Panc1 (cell line): ENCODE measurements around the gene TJAP1. TPM values are rescaled to one million over a fixed set of nuclear protein-coding genes. Genes with fewer than 3 reads are reported as not detected.

Source experiments
- ATAC-seq: fragments of 200-7000 bp; cut with Tn5 transposase; 2 replicates; pipeline ENCODE4 v1.9.1; 2020; ENCODE audit warnings: mild to moderate bottlenecking, moderate library complexity
- BruUV-seq: library from RNA; stranded (reverse); fragments of 400-500 nt; replicated peaks from 2 replicates; lab custom pipeline; 2021; lab: Mats Ljungman, UMichigan
- CTCF ChIA-PET: fragments of 300-600 bp; sonication (Branson Sonifier 250); formaldehyde crosslinking; loops from one replicate; lab custom pipeline; 2022; ENCODE audit warnings: antibody characterized with exemption; lab: Charles Lee
- POLR2A ChIA-PET: fragments of 300-600 bp; sonication (Branson Sonifier 250); formaldehyde crosslinking; loops from one replicate; lab custom pipeline; 2022; ENCODE audit warnings: antibody characterized with exemption; lab: Charles Lee
- DNase-seq: peaks from one replicate; pipeline ENCODE4 v3.0.0-alpha.2; 2010; ENCODE audit warnings: low read depth, low spot score
- H3K27ac ChIP-seq: 2 replicates; pipeline ENCODE4 v1.5.1; 2011; ENCODE audit warnings: mild to moderate bottlenecking, low read length, inconsistent platforms
- H3K27me3 ChIP-seq: fragments of 200-500 bp; sonication (Bioruptor generic); 2 replicates; pipeline ENCODE4 v1.6.0; 2014; ENCODE audit warnings: low read length, inconsistent platforms; ENCODE audit not compliant: control insufficient read depth, insufficient read depth
- H3K36me3 ChIP-seq: fragments of 200-500 bp; sonication (Bioruptor generic); 2 replicates; pipeline ENCODE4 v1.5.1; 2014; ENCODE audit warnings: inconsistent platforms, mild to moderate bottlenecking, low read length, moderate library complexity; ENCODE audit not compliant: control insufficient read depth, insufficient read depth
- H3K4me1 ChIP-seq: 2 replicates; pipeline ENCODE4 v1.5.1; 2011; ENCODE audit warnings: inconsistent platforms, mild to moderate bottlenecking, low read length, moderate library complexity; ENCODE audit not compliant: control insufficient read depth, insufficient read depth
- H3K4me3 ChIP-seq, 2 experiments: 2 replicates each; pipeline ENCODE4 v1.5.1; 2011 to 2012; ENCODE audit warnings: low read depth in 2 of 2, low read length in 2 of 2, mild to moderate bottlenecking in 2 of 2, inconsistent platforms in 1 of 2, moderate library complexity in 1 of 2
- H3K9me3 ChIP-seq: fragments of 200-500 bp; sonication (Bioruptor generic); 2 replicates; pipeline ENCODE4 v1.5.1; 2014; ENCODE audit warnings: low read depth, mild to moderate bottlenecking, inconsistent platforms, low read length, moderate library complexity; ENCODE audit not compliant: control insufficient read depth, insufficient read depth
- CTCF ChIP-seq: fragments of 450-650 bp; IDR thresholded peaks from 2 replicates; pipeline ENCODE4 v1.5.1; 2017; ENCODE audit warnings: mild to moderate bottlenecking
- POLR2AphosphoS5 ChIP-seq: IDR thresholded peaks from 2 replicates; pipeline ENCODE4 v1.6.1; 2012; ENCODE audit warnings: mild to moderate bottlenecking, low read depth, low read length, moderate library complexity
- REST ChIP-seq, 2 experiments: IDR thresholded peaks; 2 replicates each; pipeline ENCODE4 v1.6.1; 2011 to 2012; ENCODE audit warnings: low read depth in 2 of 2, control low read depth in 1 of 2, low read length in 1 of 2, mild to moderate bottlenecking in 1 of 2, moderate library complexity in 1 of 2; ENCODE audit not compliant: insufficient read depth in 1 of 2
- SIN3A ChIP-seq: IDR thresholded peaks from 2 replicates; pipeline ENCODE4 v1.6.1; 2012; ENCODE audit warnings: low read depth, mild to moderate bottlenecking, low read length, moderate library complexity, borderline replicate concordance; ENCODE audit not compliant: insufficient read depth
- TCF7L2 ChIP-seq: IDR thresholded peaks from 2 replicates; pipeline ENCODE4 v1.6.1; 2011; ENCODE audit warnings: mild to moderate bottlenecking, low read depth, low read length, inconsistent platforms
- in situ Hi-C: cut with HindIII; loops from 2 replicates; pipeline ENCODE4 v1.10.0; 2016; ENCODE audit warnings: low sequenced_read_pairs, low pct_unique_long_range_greater_than_20kb
- intact Hi-C: fragments of 100-400 bp; cut with micrococcal nuclease; formaldehyde crosslinking; loops from one replicate; pipeline ENCODE4 v1.10.0; 2022; ENCODE audit not compliant: unreplicated experiment
- total RNA-seq: library from RNA; stranded (reverse); gene quantifications from one replicate; pipeline ENCODE4 v1.2.1, GENCODE V29; 2021; ENCODE audit not compliant: unreplicated experiment

The TJAP1 gene
- total RNA-seq, 1 experiment from 2014 or later = 42.7 TPM

GRCh38 chr6:43503443-43503842, 26.1 kb downstream of the TJAP1 start:
- Histone ChIP-seq H3K4me3 (no peak overlapping the region), H3K27ac (no peak overlapping the region), H3K27me3 (no peaks in the 10 kb centered on the region), H3K36me3 (no peaks in the 10 kb centered on the region; the same call in 1 of the 2 replicates), H3K9me3 (no peaks in the 10 kb centered on the region), H3K4me1 (peaks cover 5% of the 10 kb centered on the region; the same call in 1 of the 2 replicates)
- intact Hi-C loops (no loop called here), in situ Hi-C loops (no loop called here)
- no peak for ATAC-seq
- POLR2A ChIA-PET = no interaction called here
- TF ChIP-seq TCF7L2 (no peak), REST (IDR thresholded peaks at IDR 0.05; ENCODE audit: insufficient read depth in 1 of 2, low read depth in 2 of 2, low read length in 1 of 2) (no peak), CTCF (no peak), SIN3A (no peak), POLR2AphosphoS5 (no peak)
- CTCF ChIA-PET = no interaction called here
- DNase-seq = no peak
- BruUV-seq = no TSS peak

GRCh38 chr6:43504756-43505593, 27.6 kb downstream of the TJAP1 start:
- in situ Hi-C loops = no loop called here
- no TSS peak for BruUV-seq
- DNase-seq (no peak), ATAC-seq (no peak)
- TF ChIP-seq REST (IDR thresholded peaks at IDR 0.05; ENCODE audit: insufficient read depth in 1 of 2, low read depth in 2 of 2, low read length in 1 of 2) = no peak
- TF ChIP-seq TCF7L2 = no peak
- no peak for TF ChIP-seq POLR2AphosphoS5
- TF ChIP-seq CTCF = no peak
- TF ChIP-seq SIN3A = no peak
- CTCF ChIA-PET = interaction anchor here (0.6 to 1.9 kb wide), 6 partner anchors 27 to 354 kb away, joined by 3 to 16 read pairs (median 4); partner anchors contain the start of gene TJAP1
- intact Hi-C loops = no loop called here
- POLR2A ChIA-PET = interaction anchor here (0.6 kb wide), 1 partner anchor 752 kb away, joined by 5 read pairs; the partner anchor contains the start of gene SLC35B2
- H3K4me1 ChIP-seq = peaks cover 8% of the 10 kb centered on the region
- H3K27me3 ChIP-seq = no peaks in the 10 kb centered on the region
- no peaks in the 10 kb centered on the region; the same call in 1 of the 2 replicates for H3K36me3 ChIP-seq
- H3K9me3 ChIP-seq = no peaks in the 10 kb centered on the region
- no peak overlapping the region for H3K27ac ChIP-seq
- no peak overlapping the region for H3K4me3 ChIP-seq
